Measurements from ENCODE around the gene UMAD1.

DNA sequence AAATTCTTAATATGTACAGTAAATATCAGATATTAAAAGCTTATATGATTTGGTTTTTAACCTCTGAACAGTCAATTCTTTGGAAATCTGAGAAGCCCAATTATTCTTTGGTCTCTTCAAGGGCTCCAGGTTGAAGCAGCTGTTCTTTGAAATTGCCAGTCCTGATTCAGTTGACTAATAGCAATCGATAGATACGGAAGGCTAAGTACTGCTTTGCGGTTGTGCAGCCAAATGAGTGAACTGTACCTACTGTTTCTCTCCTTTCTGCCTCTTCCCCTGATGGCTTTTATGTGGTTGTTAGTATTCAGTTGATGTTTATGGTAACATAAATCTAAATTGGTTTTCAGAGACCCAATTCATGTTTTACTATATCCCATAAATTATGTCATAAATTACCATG, 181.0 kb downstream of the UMAD1 start:
- TF ChIP-seq, protein P1, sequence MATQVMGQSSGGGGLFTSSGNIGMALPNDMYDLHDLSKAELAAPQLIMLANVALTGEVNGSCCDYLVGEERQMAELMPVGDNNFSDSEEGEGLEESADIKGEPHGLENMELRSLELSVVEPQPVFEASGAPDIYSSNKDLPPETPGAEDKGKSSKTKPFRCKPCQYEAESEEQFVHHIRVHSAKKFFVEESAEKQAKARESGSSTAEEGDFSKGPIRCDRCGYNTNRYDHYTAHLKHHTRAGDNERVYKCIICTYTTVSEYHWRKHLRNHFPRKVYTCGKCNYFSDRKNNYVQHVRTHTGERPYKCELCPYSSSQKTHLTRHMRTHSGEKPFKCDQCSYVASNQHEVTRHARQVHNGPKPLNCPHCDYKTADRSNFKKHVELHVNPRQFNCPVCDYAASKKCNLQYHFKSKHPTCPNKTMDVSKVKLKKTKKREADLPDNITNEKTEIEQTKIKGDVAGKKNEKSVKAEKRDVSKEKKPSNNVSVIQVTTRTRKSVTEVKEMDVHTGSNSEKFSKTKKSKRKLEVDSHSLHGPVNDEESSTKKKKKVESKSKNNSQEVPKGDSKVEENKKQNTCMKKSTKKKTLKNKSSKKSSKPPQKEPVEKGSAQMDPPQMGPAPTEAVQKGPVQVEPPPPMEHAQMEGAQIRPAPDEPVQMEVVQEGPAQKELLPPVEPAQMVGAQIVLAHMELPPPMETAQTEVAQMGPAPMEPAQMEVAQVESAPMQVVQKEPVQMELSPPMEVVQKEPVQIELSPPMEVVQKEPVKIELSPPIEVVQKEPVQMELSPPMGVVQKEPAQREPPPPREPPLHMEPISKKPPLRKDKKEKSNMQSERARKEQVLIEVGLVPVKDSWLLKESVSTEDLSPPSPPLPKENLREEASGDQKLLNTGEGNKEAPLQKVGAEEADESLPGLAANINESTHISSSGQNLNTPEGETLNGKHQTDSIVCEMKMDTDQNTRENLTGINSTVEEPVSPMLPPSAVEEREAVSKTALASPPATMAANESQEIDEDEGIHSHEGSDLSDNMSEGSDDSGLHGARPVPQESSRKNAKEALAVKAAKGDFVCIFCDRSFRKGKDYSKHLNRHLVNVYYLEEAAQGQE (IDR thresholded peaks at IDR 0.05; ENCODE audit: insufficient read depth in 1 of 2, low read depth in 2 of 2, low read length in 2 of 2), result no peak
- no peak for TF ChIP-seq POLR2AphosphoS5 (IDR thresholded peaks at IDR 0.05; ENCODE audit: low read depth, low read length)
